SK-N-MC (cell line): Measurements from ENCODE around the gene RGS1.

Source experiments
- EZH2 ChIP-seq: fragments of 200-600 bp; sonication (generic); IDR thresholded peaks from one replicate; pipeline ENCODE4 v1.6.1; 2017; ENCODE audit warnings: antibody characterized with exemption
- FOXP2 ChIP-seq: optimal IDR thresholded peaks from 2 replicates; pipeline ENCODE3; 2011; ENCODE audit warnings: mild to moderate bottlenecking, moderate library complexity; ENCODE audit not compliant: insufficient read depth; ENCODE audit errors: extremely low read length, control extremely low read depth
- POLR2AphosphoS5 ChIP-seq: IDR thresholded peaks from 2 replicates; pipeline ENCODE4 v1.6.1; 2012; ENCODE audit warnings: mild to moderate bottlenecking, low read depth, low read length, borderline replicate concordance

DNA sequence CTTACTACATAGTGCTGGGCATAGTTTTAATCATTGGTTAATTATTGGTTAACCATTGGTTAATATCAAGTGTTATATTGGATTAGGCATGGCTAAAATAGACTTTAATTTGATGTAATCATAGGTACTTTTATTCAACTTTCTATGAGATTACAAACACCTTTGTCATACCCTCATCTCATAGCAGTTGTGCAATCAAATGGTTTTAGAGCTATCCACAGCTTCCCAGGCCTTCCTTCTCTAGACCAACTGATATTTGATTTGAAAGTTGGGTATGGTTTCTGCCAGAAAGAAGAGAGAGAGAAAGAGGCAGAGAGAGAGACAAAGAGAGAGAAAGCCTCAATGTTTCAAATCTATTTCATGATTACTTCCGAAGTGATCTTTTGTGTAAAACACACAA lies 9.6 kb upstream of the RGS1 start:
- TF ChIP-seq EZH2 (no peak), POLR2AphosphoS5 (no peak), FOXP2 (no peak)
